ENCODE data around the gene SNX25. TPM values are rescaled to one million over a fixed set of nuclear protein-coding genes. Genes with fewer than 3 reads are reported as not detected.

The SNX25 gene
- total and polyA plus RNA-seq, 2 donors (not counting 1 experiment from before 2014, with no cell fraction given) = 12.0 to 77.6 TPM

- Histone ChIP-seq H3K36me3 (replicated peaks in 1 of 2; ENCODE audit: control extremely low read depth in 1 of 2, control insufficient read depth in 1 of 2, extremely low read depth in 1 of 2, insufficient read depth in 2 of 2, low read length in 1 of 2) (peaks cover 4 to 23% of the 10 kb centered on the region in 2 experiments), H4K20me1 (ENCODE audit: control insufficient read depth, insufficient read depth, low read length, poor library complexity, severe bottlenecking) (peaks cover 5% of the 10 kb centered on the region), H3K9ac (ENCODE audit: low read length) (no peak overlapping the region), H2AFZ (ENCODE audit: insufficient read depth, low read depth, low read length, poor library complexity, severe bottlenecking) (no peak overlapping the region), H3K4me1 (ENCODE audit: control insufficient read depth in 2 of 2, insufficient read depth in 2 of 2, low read length in 2 of 2) (peaks cover 32 to 33% of the 10 kb centered on the region in 2 donors), H3K27ac (ENCODE audit: low read length in 2 of 2) (no peak overlapping the region), H3K4me3 (ENCODE audit: control extremely low read depth in 1 of 5, extremely low read depth in 1 of 5, insufficient read depth in 1 of 5, low read depth in 2 of 5, low read length in 4 of 5) (no peak overlapping the region), H3K27me3 (replicated peaks in 1 of 4; ENCODE audit: control extremely low read depth in 1 of 4, control insufficient read depth in 3 of 4, insufficient read depth in 4 of 4, low read length in 3 of 4) (no peaks in the 10 kb centered on the region), H3K4me2 (replicated peaks; ENCODE audit: low read depth, low read length, poor library complexity, severe bottlenecking) (no peak overlapping the region), H3K79me2 (ENCODE audit: control insufficient read depth, insufficient read depth, low read length) (peaks cover 53% of the 10 kb centered on the region), H3K9me3 (ENCODE audit: control extremely low read depth in 1 of 3, control insufficient read depth in 2 of 3, insufficient read depth in 1 of 3, low read length in 2 of 3) (no peaks in the 10 kb centered on the region)
- no peak for TF ChIP-seq EZH2 (IDR thresholded peaks at IDR 0.05; ENCODE audit: borderline replicate concordance, insufficient read depth, low read depth, low read length, poor library complexity, severe bottlenecking)
- TF ChIP-seq, protein P1, sequence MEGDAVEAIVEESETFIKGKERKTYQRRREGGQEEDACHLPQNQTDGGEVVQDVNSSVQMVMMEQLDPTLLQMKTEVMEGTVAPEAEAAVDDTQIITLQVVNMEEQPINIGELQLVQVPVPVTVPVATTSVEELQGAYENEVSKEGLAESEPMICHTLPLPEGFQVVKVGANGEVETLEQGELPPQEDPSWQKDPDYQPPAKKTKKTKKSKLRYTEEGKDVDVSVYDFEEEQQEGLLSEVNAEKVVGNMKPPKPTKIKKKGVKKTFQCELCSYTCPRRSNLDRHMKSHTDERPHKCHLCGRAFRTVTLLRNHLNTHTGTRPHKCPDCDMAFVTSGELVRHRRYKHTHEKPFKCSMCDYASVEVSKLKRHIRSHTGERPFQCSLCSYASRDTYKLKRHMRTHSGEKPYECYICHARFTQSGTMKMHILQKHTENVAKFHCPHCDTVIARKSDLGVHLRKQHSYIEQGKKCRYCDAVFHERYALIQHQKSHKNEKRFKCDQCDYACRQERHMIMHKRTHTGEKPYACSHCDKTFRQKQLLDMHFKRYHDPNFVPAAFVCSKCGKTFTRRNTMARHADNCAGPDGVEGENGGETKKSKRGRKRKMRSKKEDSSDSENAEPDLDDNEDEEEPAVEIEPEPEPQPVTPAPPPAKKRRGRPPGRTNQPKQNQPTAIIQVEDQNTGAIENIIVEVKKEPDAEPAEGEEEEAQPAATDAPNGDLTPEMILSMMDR (IDR thresholded peaks at IDR 0.05) = no peak
- ChIA-PET POLR2A (no interaction called here), CTCF (interaction anchor here (1.0 kb wide), 1 partner anchor 9 kb away, joined by 3 read pairs; no protein-coding TSS in a partner anchor)
- no peak for ATAC-seq (ENCODE audit: low read depth)
- no peak overlapping the region for H3K4me3 Mint-ChIP-seq
- DNase-seq = no peak
- H3K9me3 Mint-ChIP-seq (ENCODE audit: insufficient read depth) = no peaks in the 10 kb centered on the region
- no peaks in the 10 kb centered on the region for H3K27me3 Mint-ChIP-seq
- intact Hi-C loops (cut with micrococcal nuclease) = no loop called here
- no peak overlapping the region for H3K27ac Mint-ChIP-seq
- 95% methylated on average over 7 of the region's 8 CpGs for WGBS (ENCODE audit: insufficient coverage)
- H3K4me1 Mint-ChIP-seq = peaks cover 47% of the 10 kb centered on the region
Measured at GRCh38 chr4:185259719-185260118, 50.3 kb downstream of the SNX25 start.

- intact Hi-C loops (cut with micrococcal nuclease) = no loop called here
- Histone ChIP-seq H3K4me1 (ENCODE audit: control insufficient read depth in 2 of 2, insufficient read depth in 2 of 2, low read length in 2 of 2) (peaks cover 25 to 30% of the 10 kb centered on the region in 2 donors), H3K27ac (ENCODE audit: low read length in 2 of 2) (no peak overlapping the region), H2AFZ (ENCODE audit: insufficient read depth, low read depth, low read length, poor library complexity, severe bottlenecking) (no peak overlapping the region), H3K9ac (ENCODE audit: low read length) (no peak overlapping the region), H3K4me2 (replicated peaks; ENCODE audit: low read depth, low read length, poor library complexity, severe bottlenecking) (no peak overlapping the region), H3K27me3 (replicated peaks in 1 of 4; ENCODE audit: control extremely low read depth in 1 of 4, control insufficient read depth in 3 of 4, insufficient read depth in 4 of 4, low read length in 3 of 4) (no peaks in the 10 kb centered on the region), H3K4me3 (ENCODE audit: control extremely low read depth in 1 of 5, extremely low read depth in 1 of 5, insufficient read depth in 1 of 5, low read depth in 2 of 5, low read length in 4 of 5) (no peak overlapping the region), H3K9me3 (ENCODE audit: control extremely low read depth in 1 of 3, control insufficient read depth in 2 of 3, insufficient read depth in 1 of 3, low read length in 2 of 3) (no peaks in the 10 kb centered on the region), H4K20me1 (ENCODE audit: control insufficient read depth, insufficient read depth, low read length, poor library complexity, severe bottlenecking) (no peaks in the 10 kb centered on the region), H3K79me2 (ENCODE audit: control insufficient read depth, insufficient read depth, low read length) (peaks cover 40% of the 10 kb centered on the region), H3K36me3 (replicated peaks in 1 of 2; ENCODE audit: control extremely low read depth in 1 of 2, control insufficient read depth in 1 of 2, extremely low read depth in 1 of 2, insufficient read depth in 2 of 2, low read length in 1 of 2) (peaks cover 4 to 27% of the 10 kb centered on the region in 2 experiments)
- Mint-ChIP-seq H3K4me1 (peaks cover 46% of the 10 kb centered on the region), H3K4me3 (no peak overlapping the region), H3K9me3 (ENCODE audit: insufficient read depth) (no peaks in the 10 kb centered on the region), H3K27ac (peak overlapping the region; percentile 20), H3K27me3 (no peaks in the 10 kb centered on the region)
- DNase-seq (no peak), ATAC-seq (ENCODE audit: low read depth) (no peak)
- no CpG with 5 or more reads among the region's 4 CpGs for WGBS (ENCODE audit: insufficient coverage)
- no peak for TF ChIP-seq EZH2 (IDR thresholded peaks at IDR 0.05; ENCODE audit: borderline replicate concordance, insufficient read depth, low read depth, low read length, poor library complexity, severe bottlenecking)
- TF ChIP-seq, protein P1 (IDR thresholded peaks at IDR 0.05) = no peak
- ChIA-PET CTCF (no interaction called here), POLR2A (no interaction called here)
Measured at GRCh38 chr4:185261946-185262345, 52.5 kb downstream of the SNX25 start.

All from B cell (primary cell).